H1 (cell line): ENCODE data around the gene FOXP4. TPM values are rescaled to one million over a fixed set of nuclear protein-coding genes. Genes with fewer than 3 reads are reported as not detected.

Experiments
- CHD1 ChIP-seq: IDR thresholded peaks from 2 replicates; pipeline ENCODE4 v1.6.1; 2012; ENCODE audit warnings: low read depth, low read length, improper control_type of control experiment
- KDM4A ChIP-seq: IDR thresholded peaks from one replicate; pipeline ENCODE4 v1.7.1; 2012; ENCODE audit warnings: low read depth, mild to moderate bottlenecking, moderate library complexity, low read length, inconsistent platforms; ENCODE audit not compliant: severe bottlenecking
- polyA plus RNA-seq, 7 experiments: library from polyadenylated mRNA; depleted of rRNA in 3 of 7; stranded (reverse) in 5 of 7; unstranded in 2 of 7; fragments of >200 nt in 5 of 7; fragments of 200-250 nt in 2 of 7; gene quantifications; 1 replicate in 5 of 7; 2 replicates in 1 of 7; 4 replicates in 1 of 7; pipeline versions ENCODE4 v1.2.1 to v1.2.3, GENCODE V29; 2011 to 2013; ENCODE audit warnings: missing spikeins in 2 of 7, mixed read lengths in 2 of 7
- total RNA-seq: library from RNA; stranded (reverse); fragmentation: NEBNext Ultra II Directional; extraction: Animal tissue kit (Norgen Biotek cat#: 25700); gene quantifications from 2 replicates; pipeline ENCODE4 v1.2.1, GENCODE V29; 2021

The FOXP4 gene
- total and polyA plus RNA-seq, 2 of the 8 experiments (the other 6 are each of a cell fraction or from before 2014, with no cell fraction given) = 4.8 to 13.3 TPM

DNA sequence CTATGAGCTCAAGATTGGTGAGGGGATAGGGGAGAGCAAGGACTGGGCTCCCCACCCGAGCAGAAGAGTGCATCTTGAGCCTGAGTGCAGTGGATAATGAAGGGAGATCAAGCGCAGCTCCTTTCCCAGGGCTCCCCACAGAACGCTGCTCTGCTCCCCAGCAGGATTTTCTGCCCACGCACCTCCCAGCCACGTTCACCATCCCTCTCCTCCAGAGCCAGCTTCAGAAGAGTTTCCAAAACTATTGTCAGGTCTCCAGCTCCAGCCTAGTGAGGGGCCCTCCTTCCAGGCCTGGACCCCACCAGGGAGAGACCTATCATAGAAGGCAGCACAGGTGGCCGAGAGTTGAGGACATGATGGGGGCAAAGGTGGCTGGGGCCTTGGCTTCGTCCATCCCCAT lies 34.5 kb downstream of the FOXP4 start (continued):
- no peak for TF ChIP-seq CHD1
- no peak for TF ChIP-seq KDM4A
- TF ChIP-seq, all 59 proteins: peak for 0
